ENCODE measurements around the gene SATB1. TPM values are rescaled to one million over a fixed set of nuclear protein-coding genes. Genes with fewer than 3 reads are reported as not detected.

Gene SATB1
- total RNA-seq, 4 donors from 2014 or later, result 40.9 to 69.6 (median 41.7) TPM

DNA sequence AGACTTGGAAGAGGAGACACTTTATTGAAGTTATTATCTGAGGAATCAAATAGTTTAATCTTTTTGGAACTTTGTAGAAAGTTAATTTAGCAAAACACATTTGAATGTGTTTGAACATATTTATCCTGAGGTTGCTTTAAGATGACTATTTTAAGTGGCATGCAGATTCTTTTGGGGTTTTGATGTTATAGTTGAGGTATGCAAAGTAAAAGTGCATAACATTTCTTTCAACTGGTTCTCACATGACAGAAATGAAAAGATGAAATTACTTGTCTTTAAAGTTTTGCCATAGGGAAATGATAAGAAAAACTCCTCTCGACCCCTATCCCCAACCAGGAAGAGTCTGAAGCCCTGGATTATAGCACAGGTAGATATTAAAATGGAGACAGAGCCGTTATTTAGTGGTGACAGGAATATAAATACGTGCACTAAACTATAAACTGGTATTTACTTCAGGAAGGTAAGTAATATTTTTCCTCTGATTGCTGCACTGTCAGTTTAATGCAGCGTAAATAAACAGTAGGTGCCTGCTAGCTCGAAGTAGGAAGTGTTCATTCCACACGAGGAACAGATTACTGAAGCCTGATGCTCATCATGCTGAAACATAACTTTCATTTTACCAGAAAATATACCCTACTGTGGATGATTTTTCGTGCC, 15.1 kb upstream of the SATB1 start:
- intact Hi-C loops (cut with DNase I; ENCODE audit: low total_unique reads), result no loop called here
- Histone ChIP-seq H3K27ac (no peak overlapping the region), H3K4me1 (peaks cover 9 to 13% of the 10 kb centered on the region in 2 donors), H3K36me3 (no peaks in the 10 kb centered on the region), H3K9me3 (no peaks in the 10 kb centered on the region), H3K4me3 (no peak overlapping the region), H3K27me3 (peaks cover 47 to 60% (median 51%) of the 10 kb centered on the region in 3 donors)
- DNase-seq, result no peak
- in situ Hi-C loops (cut with MboI; ENCODE audit: low sequenced_read_pairs in 4 of 4), result no loop called here
- no peak for ATAC-seq
- TF ChIP-seq CTCF (IDR thresholded peaks at IDR 0.05 in 4 of 5, conservative IDR thresholded peaks at IDR 0.05 in 1 of 5) (no peak), POLR2A (IDR thresholded peaks at IDR 0.05) (no peak)

GRCh38 chr3:18439281-18439680, 14.1 kb upstream of the SATB1 start:
- Histone ChIP-seq H3K27ac (no peak overlapping the region), H3K9me3 (no peaks in the 10 kb centered on the region), H3K36me3 (no peaks in the 10 kb centered on the region), H3K4me1 (peaks cover 9 to 10% of the 10 kb centered on the region in 2 donors), H3K27me3 (peaks cover 49 to 61% (median 51%) of the 10 kb centered on the region in 3 donors), H3K4me3 (no peak overlapping the region)
- in situ Hi-C loops (cut with MboI; ENCODE audit: low sequenced_read_pairs in 4 of 4) (no loop called here), intact Hi-C loops (cut with DNase I; ENCODE audit: low total_unique reads) (no loop called here)
- ATAC-seq, result no peak
- TF ChIP-seq CTCF (IDR thresholded peaks at IDR 0.05 in 4 of 5, conservative IDR thresholded peaks at IDR 0.05 in 1 of 5), result no peak
- no peak for TF ChIP-seq POLR2A (IDR thresholded peaks at IDR 0.05)
- DNase-seq, result no peak

GRCh38 chr3:18438586-18438985, 13.4 kb upstream of the SATB1 start:
- no peak overlapping the region for H3K4me3 ChIP-seq
- in situ Hi-C loops (cut with MboI; ENCODE audit: low sequenced_read_pairs in 4 of 4), result no loop called here
- no peak for ATAC-seq
- TF ChIP-seq CTCF (IDR thresholded peaks at IDR 0.05 in 4 of 5, conservative IDR thresholded peaks at IDR 0.05 in 1 of 5), result no peak
- no peaks in the 10 kb centered on the region for H3K9me3 ChIP-seq
- peaks cover 44 to 54% (median 45%) of the 10 kb centered on the region in 3 donors for H3K27me3 ChIP-seq
- H3K36me3 ChIP-seq, result no peaks in the 10 kb centered on the region
- no peak overlapping the region for H3K27ac ChIP-seq
- peaks cover 2 to 3% of the 10 kb centered on the region in 2 donors for H3K4me1 ChIP-seq
- DNase-seq, result no peak
- intact Hi-C loops (cut with DNase I; ENCODE audit: low total_unique reads), result no loop called here

- H3K36me3 ChIP-seq, result no peaks in the 10 kb centered on the region
- DNase-seq (no peak), ATAC-seq (no peak)
- TF ChIP-seq CTCF (IDR thresholded peaks at IDR 0.05 in 4 of 5, conservative IDR thresholded peaks at IDR 0.05 in 1 of 5), result no peak
- no peak for TF ChIP-seq POLR2A (IDR thresholded peaks at IDR 0.05)
- H3K4me3 ChIP-seq, result no peak overlapping the region
- H3K4me1 ChIP-seq, result no peaks in the 10 kb centered on the region
- H3K27ac ChIP-seq, result no peak overlapping the region
- H3K27me3 ChIP-seq, result peaks cover 26 to 38% (median 36%) of the 10 kb centered on the region in 3 donors
- no peaks in the 10 kb centered on the region for H3K9me3 ChIP-seq
- intact Hi-C loops (cut with DNase I; ENCODE audit: low total_unique reads) (no loop called here), in situ Hi-C loops (cut with MboI; ENCODE audit: low sequenced_read_pairs in 4 of 4) (no loop called here)
Observed at GRCh38 chr3:18436213-18436612, 11.1 kb upstream of the SATB1 start.

- Histone ChIP-seq H3K4me3 (no peak overlapping the region), H3K27ac (no peak overlapping the region), H3K27me3 (peaks cover 19 to 33% (median 29%) of the 10 kb centered on the region in 3 donors), H3K9me3 (no peaks in the 10 kb centered on the region), H3K36me3 (no peaks in the 10 kb centered on the region), H3K4me1 (no peaks in the 10 kb centered on the region)
- intact Hi-C loops (cut with DNase I; ENCODE audit: low total_unique reads) (no loop called here), in situ Hi-C loops (cut with MboI; ENCODE audit: low sequenced_read_pairs in 4 of 4) (no loop called here)
- ATAC-seq (no peak), DNase-seq (no peak)
- no peak for TF ChIP-seq POLR2A (IDR thresholded peaks at IDR 0.05)
Observed at GRCh38 chr3:18434711-18435110, 9.6 kb upstream of the SATB1 start.

All from gastrocnemius medialis (tissue), 4 donors.